Osteoblast (primary cell): ENCODE data around the gene PAFAH2. TPM values are rescaled to one million over a fixed set of nuclear protein-coding genes. Genes with fewer than 3 reads are reported as not detected.
"Not testable (repeated sequence)": the region's sequence is repeated elsewhere in the genome, so short reads cannot be mapped to it uniquely, and the experiment has no call there.

ENCODE experiments used
- DNase-seq: peaks from one replicate; pipeline ENCODE4 v3.0.0; 2011; ENCODE audit warnings: low spot score, mixed read lengths; ENCODE audit not compliant: insufficient read length; ENCODE audit errors: missing footprints
- H2AFZ ChIP-seq: 2 replicates; pipeline ENCODE4 v1.6.0; 2011; ENCODE audit warnings: mild to moderate bottlenecking, low read length
- H3K27ac ChIP-seq: 2 replicates; pipeline ENCODE4 v1.5.1; 2011; ENCODE audit warnings: mild to moderate bottlenecking, low read depth, low read length, moderate library complexity
- H3K27me3 ChIP-seq: 2 replicates; pipeline ENCODE4 v1.6.0; 2012; ENCODE audit warnings: mild to moderate bottlenecking, control low read depth, inconsistent platforms, low read length, moderate library complexity; ENCODE audit not compliant: insufficient read depth
- H3K36me3 ChIP-seq: 2 replicates; pipeline ENCODE4 v1.5.1; 2011; ENCODE audit warnings: mild to moderate bottlenecking, low read length, control low read depth, moderate library complexity; ENCODE audit not compliant: insufficient read depth
- H3K4me1 ChIP-seq: 2 replicates; pipeline ENCODE4 v1.5.1; 2011; ENCODE audit warnings: mild to moderate bottlenecking, low read length, control low read depth, moderate library complexity; ENCODE audit not compliant: insufficient read depth
- H3K4me2 ChIP-seq: 2 replicates; pipeline ENCODE4 v1.6.0; 2011; ENCODE audit warnings: mild to moderate bottlenecking, low read length; ENCODE audit not compliant: insufficient read depth
- H3K4me3 ChIP-seq: fragments of 200-600 bp; sonication (generic); 3 replicates; pipeline ENCODE4 v1.5.1; 2012; ENCODE audit warnings: mild to moderate bottlenecking, low read length, inconsistent platforms; ENCODE audit not compliant: insufficient read depth
- H3K79me2 ChIP-seq: 2 replicates; pipeline ENCODE4 v1.6.0; 2012; ENCODE audit warnings: mild to moderate bottlenecking, low read length, control low read depth, inconsistent platforms; ENCODE audit not compliant: insufficient read depth
- H3K9me3 ChIP-seq: 2 replicates; pipeline ENCODE4 v1.5.1; 2011; ENCODE audit warnings: low read depth, low read length, control low read depth
- H4K20me1 ChIP-seq: 2 replicates; pipeline ENCODE4 v1.6.0; 2012; ENCODE audit warnings: mild to moderate bottlenecking, low read length, control low read depth; ENCODE audit not compliant: insufficient read depth
- CTCF ChIP-seq: IDR thresholded peaks from 2 replicates; pipeline ENCODE4 v1.5.1; 2011; ENCODE audit warnings: mild to moderate bottlenecking, low read depth, low read length, moderate library complexity; ENCODE audit errors: extremely low read depth
- total RNA-seq: library from RNA; depleted of rRNA; stranded (reverse); fragments of >200 nt; gene quantifications from 2 replicates; pipeline ENCODE4 v1.2.3, GENCODE V29; 2012

The PAFAH2 gene
- total RNA-seq, 1 donor = 6.9 TPM

GRCh38 chr1:25944986-25945385 lies 52.9 kb downstream of the PAFAH2 start:
- peaks cover 3% of the 10 kb centered on the region for H3K4me1 ChIP-seq
- no peaks in the 10 kb centered on the region for H4K20me1 ChIP-seq
- H3K36me3 ChIP-seq = no peaks in the 10 kb centered on the region
- H3K79me2 ChIP-seq = no peaks in the 10 kb centered on the region
- TF ChIP-seq CTCF = no peak
- DNase-seq = no peak
- no peaks in the 10 kb centered on the region for H3K9me3 ChIP-seq
- no peak overlapping the region for H3K27ac ChIP-seq
- H3K4me2 ChIP-seq = no peak overlapping the region
- no peak overlapping the region for H3K4me3 ChIP-seq
- H3K27me3 ChIP-seq = no peaks in the 10 kb centered on the region
- no peak overlapping the region for H2AFZ ChIP-seq

- H4K20me1 ChIP-seq, DNase-seq: not testable (repeated sequence)
Measured at GRCh38 chr1:25943511-25943910, 54.4 kb downstream of the PAFAH2 start.

GRCh38 chr1:25936947-25937346 lies 60.9 kb downstream of the PAFAH2 start:
- Histone ChIP-seq H3K27ac (no peak overlapping the region), H4K20me1 (no peaks in the 10 kb centered on the region), H3K4me3 (no peak overlapping the region), H3K4me1 (no peaks in the 10 kb centered on the region), H3K4me2 (no peak overlapping the region), H3K36me3 (no peaks in the 10 kb centered on the region), H3K79me2 (no peaks in the 10 kb centered on the region), H2AFZ (peak overlapping the region; percentile 0), H3K9me3 (no peaks in the 10 kb centered on the region), H3K27me3 (no peaks in the 10 kb centered on the region)
- no peak for DNase-seq
- no peak for TF ChIP-seq CTCF

More at GRCh38 chr1:25943511-25943910, 54.4 kb downstream of the PAFAH2 start:
- not testable (repeated sequence) for H3K27me3 ChIP-seq, H3K79me2 ChIP-seq, H3K4me3 ChIP-seq, H3K36me3 ChIP-seq, H3K4me2 ChIP-seq, H3K9me3 ChIP-seq, H3K4me1 ChIP-seq, H3K27ac ChIP-seq, H2AFZ ChIP-seq

DNA sequence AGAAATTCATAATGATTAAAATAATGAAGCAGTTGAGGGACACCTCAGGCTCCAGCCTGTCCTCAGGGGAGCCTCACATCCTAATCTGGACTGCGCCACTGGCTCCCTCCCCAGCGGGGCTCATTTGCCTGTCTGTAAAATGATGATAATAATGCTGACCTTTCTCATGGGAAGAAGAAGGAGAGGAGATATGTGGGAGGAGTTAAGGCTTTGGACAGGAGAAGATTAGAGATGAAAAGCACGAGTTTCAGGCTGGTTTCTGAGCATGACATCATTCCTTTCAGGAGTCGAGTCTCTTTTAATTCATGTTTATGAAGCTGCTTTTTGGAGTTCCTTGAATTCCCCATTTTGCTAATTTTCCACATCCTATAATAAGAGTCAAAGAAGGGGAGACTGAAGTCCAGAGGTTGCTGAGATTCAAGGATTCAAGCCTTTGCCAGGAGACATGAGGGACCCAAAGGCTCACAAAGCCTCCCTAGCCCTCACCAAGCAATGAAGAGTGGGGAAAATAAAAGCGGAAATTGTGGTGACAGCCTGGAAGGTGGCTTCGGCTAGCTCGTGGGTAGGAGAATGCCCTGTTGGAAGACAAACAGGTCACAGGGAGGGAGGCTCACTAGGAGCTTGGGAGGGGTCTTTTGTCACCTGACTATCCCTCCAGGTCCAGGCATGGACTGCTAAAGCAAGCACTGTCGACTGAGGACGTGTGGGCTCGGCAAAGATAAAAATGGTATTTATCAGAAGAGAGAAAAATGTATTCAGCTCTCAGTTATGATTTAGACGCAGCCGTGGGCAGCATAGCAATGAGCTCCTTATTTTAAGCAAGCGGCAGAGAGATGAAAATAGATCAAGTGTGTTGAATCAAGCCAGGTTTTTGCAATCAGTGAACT lies 64.1 kb downstream of the PAFAH2 start:
- no peak overlapping the region for H3K4me2 ChIP-seq

GRCh38 chr1:25932811-25933400 lies 65.0 kb downstream of the PAFAH2 start:
- not testable (repeated sequence) for H4K20me1 ChIP-seq, H3K79me2 ChIP-seq, H3K4me3 ChIP-seq, H3K36me3 ChIP-seq, H3K27me3 ChIP-seq, H3K4me1 ChIP-seq, H3K9me3 ChIP-seq, H2AFZ ChIP-seq, H3K4me2 ChIP-seq, DNase-seq, H3K27ac ChIP-seq

More for the DNA sequence above, 64.1 kb downstream of the PAFAH2 start:
- Histone ChIP-seq H3K4me3 (no peak overlapping the region), H3K36me3 (no peaks in the 10 kb centered on the region), H3K79me2 (no peaks in the 10 kb centered on the region), H3K4me1 (no peaks in the 10 kb centered on the region), H4K20me1 (no peaks in the 10 kb centered on the region), H3K27ac (no peak overlapping the region), H3K9me3 (no peaks in the 10 kb centered on the region), H2AFZ (no peak overlapping the region), H3K27me3 (peaks cover 5% of the 10 kb centered on the region)
- TF ChIP-seq CTCF = no peak
- DNase-seq = no peak
